Neural progenitor cell (in vitro differentiated cells): ENCODE measurements around the gene KBTBD4. TPM values are rescaled to one million over a fixed set of nuclear protein-coding genes. Genes with fewer than 3 reads are reported as not detected.
A peak's percentile ranks its signal among the peaks of the same experiment; 100 is the strongest.

Experiments
- DNase-seq: peaks from one replicate; pipeline ENCODE4 v3.0.0-alpha.2; 2016; ENCODE audit warnings: low spot score
- H2AFZ ChIP-seq: fragments of 200-600 bp; sonication (generic); replicated peaks from 2 replicates; pipeline ENCODE4 v1.6.1; 2016; ENCODE audit warnings: antibody characterized with exemption
- H3F3A ChIP-seq: fragments of 200-600 bp; sonication (generic); 2 replicates; pipeline ENCODE4 v1.6.1; 2016; ENCODE audit warnings: antibody characterized with exemption, low read depth
- H3K27ac ChIP-seq: fragments of 200-600 bp; sonication (generic); 2 replicates; pipeline ENCODE4 v1.5.1; 2016; ENCODE audit warnings: mild to moderate bottlenecking
- H3K27me3 ChIP-seq: fragments of 200-600 bp; sonication (generic); 2 replicates; pipeline ENCODE4 v1.6.1; 2016; ENCODE audit warnings: mild to moderate bottlenecking, moderate library complexity
- H3K36me3 ChIP-seq: fragments of 200-600 bp; sonication (generic); 2 replicates; pipeline ENCODE4 v1.5.1; 2016
- H3K4me1 ChIP-seq: fragments of 200-600 bp; sonication (generic); 2 replicates; pipeline ENCODE4 v1.6.1; 2016; ENCODE audit warnings: mixed run types
- H3K4me2 ChIP-seq: fragments of 200-600 bp; sonication (generic); 2 replicates; pipeline ENCODE4 v1.6.1; 2016
- H3K4me3 ChIP-seq: fragments of 200-600 bp; sonication (generic); 2 replicates; pipeline ENCODE4 v1.5.1; 2016
- H3K79me2 ChIP-seq: fragments of 200-600 bp; sonication (generic); 2 replicates; pipeline ENCODE4 v1.6.1; 2016; ENCODE audit warnings: low read depth
- H3K9ac ChIP-seq: fragments of 200-600 bp; sonication (generic); 2 replicates; pipeline ENCODE4 v1.6.1; 2016
- H3K9me3 ChIP-seq: fragments of 200-600 bp; sonication (generic); 2 replicates; pipeline ENCODE4 v1.5.1; 2016; ENCODE audit warnings: low read depth
- H4K20me1 ChIP-seq: fragments of 200-600 bp; sonication (generic); 2 replicates; pipeline ENCODE4 v1.6.1; 2016; ENCODE audit warnings: low read depth
- H3K27ac Mint-ChIP-seq: 3 replicates; pipeline ENCODE4 v1.8.0; 2021; ENCODE audit warnings: mixed read lengths
- H3K27me3 Mint-ChIP-seq: 2 replicates; pipeline ENCODE4 v1.8.0; 2022; ENCODE audit warnings: low read depth, mild to moderate bottlenecking, inconsistent platforms, moderate library complexity, mixed read lengths; ENCODE audit not compliant: insufficient read depth
- H3K36me3 Mint-ChIP-seq: 3 replicates; pipeline ENCODE4 v1.8.0; 2021; ENCODE audit warnings: mixed read lengths
- H3K4me1 Mint-ChIP-seq: 3 replicates; pipeline ENCODE4 v1.8.0; 2021; ENCODE audit warnings: mixed read lengths
- H3K4me3 Mint-ChIP-seq: 3 replicates; pipeline ENCODE4 v1.8.0; 2021; ENCODE audit warnings: mild to moderate bottlenecking, moderate library complexity, mixed read lengths
- H3K9me3 Mint-ChIP-seq: 3 replicates; pipeline ENCODE4 v1.8.0; 2020; ENCODE audit warnings: mixed read lengths
- CTCF ChIP-seq: fragments of 200-600 bp; sonication (generic); IDR thresholded peaks from 2 replicates; pipeline ENCODE4 v1.5.1; 2017; ENCODE audit warnings: antibody characterized with exemption, mild to moderate bottlenecking
- EZH2 ChIP-seq: fragments of 200-600 bp; sonication (generic); IDR thresholded peaks from 2 replicates; pipeline ENCODE4 v1.6.1; 2017; ENCODE audit warnings: antibody characterized with exemption, mild to moderate bottlenecking, moderate library complexity
- EZH2phosphoT487 ChIP-seq: fragments of 200-600 bp; sonication (generic); IDR thresholded peaks from 2 replicates; pipeline ENCODE4 v1.6.1; 2017; ENCODE audit warnings: antibody characterized with exemption
- total RNA-seq: library from RNA; depleted of rRNA; stranded (reverse); fragments of >200 nt; gene quantifications from 2 replicates; pipeline ENCODE4 v1.2.3, GENCODE V29; 2015; ENCODE audit warnings: low replicate concordance

Gene KBTBD4
- total RNA-seq, 1 donor from 2014 or later = 19.5 TPM

- H3K4me2 ChIP-seq = no peak overlapping the region
- H3K4me1 ChIP-seq = peaks cover 3% of the 10 kb centered on the region
- H3K4me3 ChIP-seq = no peak overlapping the region
These were observed 10.8 kb upstream of the KBTBD4 start for GRCh38 chr11:47589584-47589976.

GRCh38 chr11:47589118-47589517, 10.3 kb upstream of the KBTBD4 start:
- Mint-ChIP-seq H3K27me3 (peaks cover 13% of the 10 kb centered on the region), H3K4me1 (peaks cover 35% of the 10 kb centered on the region), H3K9me3 (no peaks in the 10 kb centered on the region), H3K36me3 (peaks cover 9% of the 10 kb centered on the region), H3K27ac (peak overlapping the region; percentile 57), H3K4me3 (no peak overlapping the region)
- H3K27ac ChIP-seq = no peak overlapping the region
- H3K36me3 ChIP-seq = no peaks in the 10 kb centered on the region
- H3K27me3 ChIP-seq = peaks cover 22% of the 10 kb centered on the region
- H3F3A ChIP-seq = peaks cover 9% of the 10 kb centered on the region
- TF ChIP-seq EZH2 (no peak), CTCF (no peak), EZH2phosphoT487 (no peak)
- H3K79me2 ChIP-seq = no peaks in the 10 kb centered on the region
- no peaks in the 10 kb centered on the region for H3K4me1 ChIP-seq
- no peak overlapping the region for H2AFZ ChIP-seq
- no peaks in the 10 kb centered on the region for H4K20me1 ChIP-seq
- DNase-seq = no peak
- no peak overlapping the region for H3K9ac ChIP-seq
- no peak overlapping the region for H3K4me2 ChIP-seq
- H3K4me3 ChIP-seq = no peak overlapping the region
- no peaks in the 10 kb centered on the region for H3K9me3 ChIP-seq

More at GRCh38 chr11:47589584-47589976, 10.8 kb upstream of the KBTBD4 start:
- no peak overlapping the region for H2AFZ ChIP-seq
- H3K36me3 ChIP-seq = no peaks in the 10 kb centered on the region
- H3K4me3 Mint-ChIP-seq = no peak overlapping the region
- no peak for TF ChIP-seq CTCF
- TF ChIP-seq EZH2 = no peak
- TF ChIP-seq EZH2phosphoT487 = no peak
- H3K36me3 Mint-ChIP-seq = peaks cover 6% of the 10 kb centered on the region
- H3K9me3 Mint-ChIP-seq = no peaks in the 10 kb centered on the region
- H3K27ac ChIP-seq = no peak overlapping the region
- H3F3A ChIP-seq = peaks cover 12% of the 10 kb centered on the region
- peaks cover 38% of the 10 kb centered on the region for H3K4me1 Mint-ChIP-seq
- H4K20me1 ChIP-seq = no peaks in the 10 kb centered on the region
- H3K27ac Mint-ChIP-seq = no peak overlapping the region
- no peaks in the 10 kb centered on the region for H3K79me2 ChIP-seq
- no peak for DNase-seq
- no peak overlapping the region for H3K9ac ChIP-seq
- H3K27me3 ChIP-seq = peaks cover 26% of the 10 kb centered on the region
- H3K27me3 Mint-ChIP-seq = peaks cover 13% of the 10 kb centered on the region
- H3K9me3 ChIP-seq = no peaks in the 10 kb centered on the region

- Histone ChIP-seq H3K79me2 (no peaks in the 10 kb centered on the region), H3K9ac (no peak overlapping the region), H3K4me1 (no peaks in the 10 kb centered on the region), H3K36me3 (no peaks in the 10 kb centered on the region), H3K4me2 (no peak overlapping the region), H3K9me3 (no peaks in the 10 kb centered on the region), H2AFZ (no peak overlapping the region), H4K20me1 (no peaks in the 10 kb centered on the region), H3K27ac (no peak overlapping the region), H3F3A (peaks cover 7% of the 10 kb centered on the region), H3K27me3 (peaks cover 9% of the 10 kb centered on the region), H3K4me3 (no peak overlapping the region)
- DNase-seq = no peak
- Mint-ChIP-seq H3K27ac (no peak overlapping the region), H3K36me3 (peaks cover 17% of the 10 kb centered on the region), H3K27me3 (peaks cover 10% of the 10 kb centered on the region), H3K4me1 (peaks cover 27% of the 10 kb centered on the region), H3K9me3 (no peaks in the 10 kb centered on the region), H3K4me3 (no peak overlapping the region)
- no peak for TF ChIP-seq EZH2phosphoT487
These were observed 9.1 kb upstream of the KBTBD4 start for GRCh38 chr11:47587723-47588326.

GRCh38 chr11:47587039-47587716, 8.4 kb upstream of the KBTBD4 start:
- no peak overlapping the region for H3K9ac ChIP-seq
- Mint-ChIP-seq H3K36me3 (peaks cover 22% of the 10 kb centered on the region), H3K9me3 (no peaks in the 10 kb centered on the region), H3K4me3 (peak overlapping the region; percentile 63), H3K27me3 (peaks cover 6% of the 10 kb centered on the region), H3K27ac (peak overlapping the region; percentile 66), H3K4me1 (peaks cover 22% of the 10 kb centered on the region)
- H3K79me2 ChIP-seq = no peaks in the 10 kb centered on the region
- H2AFZ ChIP-seq = no peak overlapping the region
- no peaks in the 10 kb centered on the region for H3K9me3 ChIP-seq
- no peak overlapping the region for H3K27ac ChIP-seq
- H3K4me1 ChIP-seq = no peaks in the 10 kb centered on the region
- no peaks in the 10 kb centered on the region for H4K20me1 ChIP-seq
- H3F3A ChIP-seq = peaks cover under 1% of the 10 kb centered on the region
- H3K4me2 ChIP-seq = no peak overlapping the region
- no peak for DNase-seq
- peaks cover 2% of the 10 kb centered on the region for H3K27me3 ChIP-seq
- H3K36me3 ChIP-seq = no peaks in the 10 kb centered on the region
- TF ChIP-seq CTCF (no peak), EZH2 (no peak), EZH2phosphoT487 (no peak)
- no peak overlapping the region for H3K4me3 ChIP-seq
